ENCODE measurements around the gene NR2C2.
A peak's percentile ranks its signal among the peaks of the same experiment; 100 is the strongest.
"Not testable (repeated sequence)": the region's sequence is repeated elsewhere in the genome, so short reads cannot be mapped to it uniquely, and the experiment has no call there.

The NR2C2 gene

DNA sequence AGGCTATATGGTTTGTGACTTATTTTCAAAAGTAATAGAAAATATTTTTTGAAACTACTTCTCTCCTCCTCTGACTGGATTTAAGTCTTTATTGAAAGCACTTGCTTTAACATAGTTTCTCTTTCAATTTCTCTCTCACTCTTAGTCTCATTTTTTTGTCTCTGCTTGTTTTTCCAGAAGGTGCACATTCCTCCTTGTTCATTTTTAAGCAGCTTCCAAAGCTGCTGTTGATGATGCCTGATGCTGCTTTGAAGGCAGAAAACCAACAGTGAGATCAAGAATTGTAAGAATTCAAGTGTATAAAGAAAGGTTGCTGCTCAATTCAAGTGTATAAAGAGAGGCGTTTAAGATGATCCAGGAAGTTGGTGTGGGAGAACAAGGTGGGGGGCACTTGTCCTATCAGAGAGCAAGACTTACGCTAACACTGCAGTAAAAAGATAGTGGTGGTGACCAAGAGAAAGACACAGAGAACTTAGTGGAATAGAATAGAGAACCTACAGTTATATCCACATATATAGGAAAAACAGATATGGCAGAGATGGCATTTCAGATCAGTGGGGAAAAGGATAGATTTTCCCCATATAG is 12.1 kb downstream of the NR2C2 start:
- no peak for DNase-seq (ENCODE audit: low read depth)

- DNase-seq (ENCODE audit: low read depth) = peak; percentile 37
These were observed 15.4 kb downstream of the NR2C2 start for GRCh38 chr3:14962762-14963161.

GRCh38 chr3:14967285-14967684 is 19.9 kb downstream of the NR2C2 start:
- DNase-seq (ENCODE audit: low read depth) = no peak

- no peak for DNase-seq (ENCODE audit: low read depth)
These were observed 22.3 kb downstream of the NR2C2 start for GRCh38 chr3:14969671-14970070.

DNA sequence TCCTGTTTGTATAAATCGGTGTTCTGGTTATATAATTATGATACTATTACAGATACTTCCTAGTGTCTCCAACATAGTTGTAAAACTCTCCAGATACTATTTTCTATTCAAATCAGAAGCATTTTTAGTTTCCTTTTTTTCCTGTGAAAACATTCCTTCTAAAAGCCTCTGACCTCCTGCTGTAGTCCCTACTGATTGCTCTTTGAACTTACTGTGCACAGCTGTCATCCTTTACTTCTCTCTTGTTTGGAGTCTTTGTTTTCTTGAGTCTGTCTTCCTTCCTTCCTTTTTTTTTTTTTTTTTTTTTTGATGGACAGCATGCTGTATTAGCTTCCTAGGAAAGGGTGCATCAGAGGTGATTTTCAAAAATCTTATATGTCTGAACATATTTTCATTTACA is 28.9 kb downstream of the NR2C2 start:
- no peak for DNase-seq (ENCODE audit: low read depth)

GRCh38 chr3:14980689-14981088 is 33.3 kb downstream of the NR2C2 start:
- DNase-seq (ENCODE audit: low read depth) = no peak

DNA sequence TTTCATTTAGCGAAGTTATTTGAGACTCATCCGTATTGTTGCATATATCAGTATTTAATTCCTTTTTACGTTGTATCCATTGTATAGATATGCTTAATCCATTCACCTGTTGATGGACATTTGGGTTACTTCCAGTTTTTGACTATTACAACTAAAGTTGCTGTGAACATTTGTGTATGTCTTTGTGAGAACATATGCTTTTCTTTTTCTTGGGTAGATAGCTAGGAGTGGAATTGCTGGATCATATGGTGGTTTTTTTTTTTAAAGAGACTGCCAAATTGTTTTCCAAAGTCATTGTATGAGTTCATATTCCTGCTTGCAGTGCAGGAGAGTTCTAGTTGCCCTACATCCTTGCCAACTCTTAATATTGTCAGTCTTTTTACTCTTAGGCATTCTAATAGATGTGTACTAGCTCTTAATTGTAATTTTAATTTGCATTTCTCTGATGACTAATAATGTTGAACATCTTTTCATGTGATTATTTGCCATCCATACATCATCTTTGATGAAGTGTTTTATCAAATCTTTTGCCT is 37.3 kb downstream of the NR2C2 start:
- DNase-seq (ENCODE audit: low read depth) = no peak

GRCh38 chr3:14988988-14989394 is 41.6 kb downstream of the NR2C2 start:
- no peak for DNase-seq (ENCODE audit: low read depth)

DNA sequence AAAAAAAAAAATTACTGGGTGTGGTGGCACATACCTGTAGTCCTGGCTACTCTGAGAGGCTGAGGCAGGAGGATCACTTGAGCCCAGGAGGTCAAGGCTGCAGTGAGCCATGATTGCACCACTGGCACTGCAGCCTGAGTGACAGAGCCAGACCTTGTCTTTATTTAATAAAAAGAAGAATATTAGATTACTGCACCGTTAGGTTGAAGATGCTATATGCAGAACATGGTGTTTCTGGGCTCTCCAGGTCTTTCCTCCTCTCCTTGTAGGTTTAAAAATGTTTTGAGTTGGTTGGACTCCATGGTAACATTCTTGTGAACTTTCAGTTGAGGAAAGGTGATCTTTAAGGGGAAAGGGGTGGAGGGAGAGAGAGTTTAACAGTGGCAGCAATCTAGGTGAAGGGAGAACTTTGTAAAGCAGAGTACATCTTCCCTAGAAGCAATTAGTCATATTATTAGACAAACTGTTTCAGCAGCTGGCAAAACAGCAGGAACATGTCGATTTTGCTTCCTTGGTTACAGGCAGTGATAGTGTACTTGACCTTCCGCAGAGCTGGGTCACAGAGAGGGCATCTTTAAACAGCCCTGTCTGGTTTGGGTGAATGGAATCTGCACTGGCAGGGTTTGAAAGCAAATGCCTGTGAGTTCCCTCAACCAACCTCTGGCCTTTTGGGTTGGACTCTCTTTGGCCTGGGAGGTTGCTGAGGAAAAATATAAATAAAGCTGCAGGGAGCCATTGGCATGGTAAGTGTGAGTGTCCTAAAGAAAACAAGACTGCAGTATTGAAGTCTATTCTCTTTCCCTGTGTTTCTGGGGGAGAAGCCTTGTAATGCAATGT is 42.8 kb downstream of the NR2C2 start:
- peak; percentile 22 for DNase-seq (ENCODE audit: low read depth)

- no peak for DNase-seq (ENCODE audit: low read depth)
These were observed 43.4 kb downstream of the NR2C2 start for GRCh38 chr3:14990780-14991148.

DNA sequence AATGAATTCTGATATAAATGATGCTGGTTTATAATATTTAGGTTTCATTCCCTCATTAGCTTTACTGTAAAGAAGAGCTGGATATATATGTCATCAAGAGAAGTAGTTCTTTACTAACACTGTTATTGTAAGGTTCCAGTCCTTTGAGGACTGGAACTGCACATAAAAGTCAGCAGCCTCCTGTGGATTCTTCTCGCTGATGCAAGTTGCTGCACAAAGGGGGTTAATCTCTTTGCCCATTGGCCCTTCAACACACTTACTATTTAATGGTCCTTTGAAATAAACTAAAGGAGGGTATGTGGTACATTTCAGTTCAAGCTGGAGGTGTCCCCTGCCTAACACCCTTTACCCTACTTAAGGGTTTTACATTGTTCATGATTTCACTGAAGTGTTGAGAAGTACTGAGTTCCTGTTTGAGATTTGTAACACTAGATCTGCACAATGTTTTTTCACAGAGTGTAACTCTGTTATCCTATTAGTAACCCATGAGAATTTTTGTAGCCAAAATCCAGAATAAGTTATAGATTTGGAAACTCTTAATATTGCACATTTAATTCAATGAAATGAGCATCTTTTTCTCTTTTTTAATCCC is 43.9 kb downstream of the NR2C2 start:
- no peak for DNase-seq (ENCODE audit: low read depth)

GRCh38 chr3:14991818-14992612 is 44.6 kb downstream of the NR2C2 start:
- DNase-seq (ENCODE audit: low read depth) = peak; percentile 41

DNA sequence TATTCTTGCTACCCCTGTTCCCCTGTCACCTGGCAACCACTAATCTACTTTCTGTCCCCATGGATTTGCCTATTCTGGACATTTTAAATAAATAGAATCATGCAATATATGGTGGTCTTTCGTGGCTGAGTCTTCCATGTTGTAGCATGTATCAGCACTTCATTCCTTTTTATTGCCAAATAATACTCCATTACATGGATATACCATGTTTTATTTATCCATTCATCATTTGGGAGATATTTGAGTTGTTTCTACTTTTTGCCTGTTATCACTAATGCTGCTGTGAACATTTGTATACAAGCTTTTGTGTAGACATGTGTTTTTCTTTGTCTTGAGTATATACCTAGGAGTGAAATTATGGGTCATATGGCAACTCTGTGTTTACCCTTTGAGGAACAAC is 50.6 kb downstream of the NR2C2 start:
- DNase-seq (ENCODE audit: low read depth) = no peak

DNA sequence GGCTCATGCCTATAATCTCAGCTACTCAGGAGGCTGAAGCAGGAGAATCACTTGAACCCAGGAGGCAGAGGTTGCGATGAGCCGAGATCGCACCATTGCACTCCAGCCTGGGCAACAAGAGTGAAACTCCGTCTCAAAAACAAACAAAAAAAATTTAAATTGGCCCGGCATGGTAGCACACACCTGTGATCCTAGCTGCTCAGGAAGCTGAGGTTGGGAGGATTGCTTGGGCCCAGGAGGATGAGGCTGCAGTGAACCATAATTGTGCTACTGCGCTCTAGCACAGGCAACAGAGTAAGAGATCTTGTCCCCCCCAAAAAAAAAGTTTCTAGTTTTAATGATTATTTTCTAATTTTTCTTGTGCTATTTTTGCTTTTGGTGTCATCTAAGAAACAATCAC is 51.8 kb downstream of the NR2C2 start:
- DNase-seq (ENCODE audit: low read depth) = not testable (repeated sequence)

DNA sequence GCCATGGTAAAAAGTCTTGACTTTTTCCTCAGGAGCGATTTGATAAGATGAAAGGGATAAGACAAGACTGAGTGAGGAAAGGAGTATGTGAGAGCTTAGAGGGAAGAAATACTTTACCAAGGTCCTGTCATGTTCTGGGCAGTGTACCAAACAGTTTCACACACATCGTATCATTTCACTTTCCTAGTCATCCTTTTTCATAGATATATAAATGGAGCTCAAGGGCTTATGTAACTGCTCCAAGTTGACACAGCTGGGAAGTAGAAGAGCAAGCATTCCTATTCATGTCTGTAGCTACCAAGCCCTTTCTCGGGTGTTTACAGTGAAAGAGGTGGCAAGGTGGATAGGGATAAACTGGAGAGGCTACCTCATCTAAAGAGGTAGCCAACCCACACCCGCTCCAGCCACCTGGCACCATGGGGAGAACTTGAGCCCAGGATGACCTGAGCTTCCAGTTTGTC is 60.3 kb downstream of the NR2C2 start:
- DNase-seq (ENCODE audit: low read depth) = peak; percentile 99

- no peak for DNase-seq (ENCODE audit: low read depth)
These were observed 61.8 kb downstream of the NR2C2 start for GRCh38 chr3:15009167-15009566.

DNA sequence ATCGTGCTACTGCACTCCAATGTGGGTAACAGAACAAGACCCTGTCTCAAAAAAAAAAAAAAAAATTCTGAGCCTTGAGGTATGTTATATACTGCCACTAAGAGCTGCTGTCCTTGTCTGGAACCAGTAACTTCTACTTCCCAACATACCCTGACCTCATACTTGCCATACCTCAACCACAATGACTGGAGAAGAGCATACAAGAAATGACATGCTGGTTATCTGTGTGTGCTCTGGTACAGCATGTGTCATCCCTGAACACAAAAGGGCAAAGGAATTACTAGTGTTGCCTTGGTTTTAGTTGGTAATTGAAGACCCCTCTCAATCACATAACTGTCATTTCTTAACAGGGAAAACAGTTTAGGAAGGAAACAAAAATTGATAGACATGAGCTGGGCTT is 63.3 kb downstream of the NR2C2 start:
- DNase-seq (ENCODE audit: low read depth) = peak; percentile 52

DNA sequence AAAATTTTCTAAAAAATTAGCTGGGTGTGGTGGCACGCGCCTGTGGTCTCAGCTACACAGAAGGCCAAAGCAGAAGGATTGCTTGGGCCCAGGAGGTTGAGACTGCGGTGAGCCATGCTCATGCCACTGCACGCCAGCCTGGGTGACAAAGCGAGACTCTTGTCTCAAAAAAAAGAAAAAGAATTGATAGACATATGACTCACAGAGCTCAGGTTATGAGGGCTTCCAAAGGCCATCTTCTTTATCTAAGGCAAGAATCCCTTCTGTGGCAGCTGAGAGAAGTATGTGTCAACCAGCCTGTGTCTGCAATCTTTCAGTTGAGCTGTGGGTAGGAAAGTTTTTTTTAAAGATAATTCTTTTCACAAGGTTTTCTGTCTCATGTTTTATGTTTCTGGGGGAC is 63.8 kb downstream of the NR2C2 start:
- DNase-seq (ENCODE audit: low read depth) = peak; percentile 81

GRCh38 chr3:15014606-15015328 is 67.4 kb downstream of the NR2C2 start:
- peak; percentile 92 for DNase-seq (ENCODE audit: low read depth)

DNA sequence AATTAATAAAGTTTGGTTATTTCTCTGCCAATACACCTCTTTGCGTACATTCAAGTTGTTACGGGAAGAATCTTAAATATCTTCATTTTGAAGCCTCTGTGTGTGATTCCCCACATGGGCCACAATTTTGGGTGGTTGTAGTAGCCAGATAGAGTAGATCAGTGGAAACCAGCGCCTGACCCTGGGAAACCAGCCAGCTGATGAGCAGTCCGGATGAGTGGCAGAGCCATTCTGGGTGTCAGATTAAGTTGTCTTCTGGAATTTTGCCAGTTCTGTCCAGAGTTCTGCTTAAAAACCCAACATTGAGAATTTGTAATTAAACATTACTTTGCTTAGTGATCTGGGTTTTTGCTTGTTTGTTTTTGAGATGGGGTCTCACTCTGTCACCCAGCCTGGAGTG is 68.1 kb downstream of the NR2C2 start:
- DNase-seq (ENCODE audit: low read depth) = peak; percentile 66

DNA sequence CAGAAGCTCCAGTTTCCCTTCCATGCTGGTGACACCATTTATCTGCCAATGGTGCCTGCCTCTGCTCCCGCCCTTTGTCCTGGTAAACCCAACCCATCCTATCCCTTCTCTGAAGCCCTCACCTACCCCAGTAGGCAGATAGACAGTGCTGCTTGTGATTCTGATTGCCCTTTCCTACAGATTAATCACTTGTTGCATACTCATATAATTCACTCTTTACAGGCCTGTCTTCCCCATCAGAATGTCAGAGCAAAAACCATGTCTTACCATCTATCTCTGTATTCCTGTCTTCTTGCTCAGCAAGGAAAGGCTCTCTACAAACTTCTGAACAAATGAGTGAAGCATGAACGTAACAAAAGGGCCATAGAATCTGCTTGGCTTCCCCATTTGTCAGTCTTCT is 69.8 kb downstream of the NR2C2 start:
- DNase-seq (ENCODE audit: low read depth) = no peak

DNA sequence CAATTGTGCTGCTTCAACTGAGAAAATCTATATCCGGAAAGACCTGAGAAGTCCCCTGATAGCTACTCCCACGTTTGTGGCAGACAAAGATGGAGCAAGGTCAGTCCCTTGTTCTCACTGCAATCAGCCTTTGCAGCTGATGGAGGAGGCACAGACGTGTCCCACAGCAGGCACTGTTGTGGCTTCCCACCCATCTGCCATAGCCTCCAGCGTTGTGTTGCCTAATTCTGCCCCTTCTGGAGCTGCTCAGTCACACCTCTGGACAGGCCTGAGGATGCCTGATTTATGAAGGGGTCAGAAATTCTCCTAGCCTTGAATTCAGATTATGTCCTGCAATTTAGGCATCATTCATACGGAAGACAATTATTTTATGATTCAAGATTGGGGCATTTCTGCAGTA is 75.9 kb downstream of the NR2C2 start:
- DNase-seq (ENCODE audit: low read depth) = no peak
